ENCODE measurements around the gene ZNF827. TPM values are rescaled to one million over a fixed set of nuclear protein-coding genes. Genes with fewer than 3 reads are reported as not detected.
A peak's percentile ranks its signal among the peaks of the same experiment; 100 is the strongest.

The ZNF827 gene
- total and polyA plus RNA-seq, 7 donors, result 1.7 to 15.2 (median 7.3) TPM

GRCh38 chr4:145734031-145734430, 204.6 kb downstream of the ZNF827 start:
- ATAC-seq, result no peak
- intact Hi-C loops (cut with DNase I), result loop anchor here (5.0 to 10.0 kb wide), 3 partner anchors 117 to 552 kb away; partner anchors contain the start of genes MMAA (in 1 of the 2), OTUD4 (in 1 of the 2) and ZNF827 (in 1 of the 2)
- H3K4me1 ChIP-seq, result peaks cover 40% of the 10 kb centered on the region

GRCh38 chr4:145732895-145733880, 205.4 kb downstream of the ZNF827 start:
- Histone ChIP-seq H3K36me3 (ENCODE audit: insufficient read depth in 1 of 2, low read depth in 1 of 2) (no peaks in the 10 kb centered on the region), H3K4me3 (peak overlapping the region; percentile 68), H3K4me1 (peaks cover 40% of the 10 kb centered on the region), H3K9me3 (no peaks in the 10 kb centered on the region), H3K27ac (peak overlapping the region; percentile 98), H3K27me3 (ENCODE audit: insufficient read depth in 3 of 3, low read length in 2 of 3) (no peaks in the 10 kb centered on the region)
- peak; percentile 97 for DNase-seq
- intact Hi-C loops (cut with DNase I), result loop anchor here (1.0 to 10.0 kb wide), 6 partner anchors 53 to 551 kb away; partner anchors contain the start of genes MMAA (in 2 of the 2), C4orf51 (in 1 of the 2), OTUD4 (in 1 of the 2) and ZNF827 (in 1 of the 2)
- ATAC-seq, result peak; percentile 66 to 78 (median 69)
- WGBS, 3 donors, result 1 to 2% (median 1%) methylated on average over 27 to 81 of the region's 81 CpGs
- TF ChIP-seq CTCF (IDR thresholded peaks at IDR 0.05), result peak; percentile 11

More at GRCh38 chr4:145734031-145734430, 204.6 kb downstream of the ZNF827 start:
- peak overlapping the region; percentile 98 for H3K27ac ChIP-seq
- H3K36me3 ChIP-seq (ENCODE audit: insufficient read depth in 1 of 2, low read depth in 1 of 2), result no peaks in the 10 kb centered on the region
- no peaks in the 10 kb centered on the region for H3K27me3 ChIP-seq (ENCODE audit: insufficient read depth in 3 of 3, low read length in 2 of 3)
- DNase-seq, result no peak
- H3K9me3 ChIP-seq, result no peaks in the 10 kb centered on the region
- TF ChIP-seq CTCF (IDR thresholded peaks at IDR 0.05), result no peak
- WGBS, 3 donors, result 68 to 79% (median 72%) methylated on average over 7 of the region's 7 CpGs
- peak overlapping the region; percentile 68 for H3K4me3 ChIP-seq

- no peak for TF ChIP-seq CTCF (IDR thresholded peaks at IDR 0.05)
- Histone ChIP-seq H3K4me1 (peaks cover 40% of the 10 kb centered on the region), H3K4me3 (peak overlapping the region; percentile 68), H3K9me3 (no peaks in the 10 kb centered on the region), H3K27me3 (ENCODE audit: insufficient read depth in 3 of 3, low read length in 2 of 3) (no peaks in the 10 kb centered on the region), H3K36me3 (ENCODE audit: insufficient read depth in 1 of 2, low read depth in 1 of 2) (no peaks in the 10 kb centered on the region), H3K27ac (peak overlapping the region; percentile 98)
- DNase-seq (no peak), ATAC-seq (no peak)
- intact Hi-C loops (cut with DNase I), result loop anchor here (2.0 to 10.0 kb wide), 4 partner anchors 115 to 550 kb away; partner anchors contain the start of genes MMAA (in 1 of the 2), OTUD4 (in 1 of the 2) and ZNF827 (in 1 of the 2)
- 47 to 60% (median 55%) methylated on average over 14 of the region's 14 CpGs for WGBS, 3 donors
These were observed 206.4 kb downstream of the ZNF827 start for GRCh38 chr4:145732001-145732815.

- Histone ChIP-seq H3K27ac (peak overlapping the region; percentile 98), H3K4me3 (no peak overlapping the region), H3K36me3 (ENCODE audit: insufficient read depth in 1 of 2, low read depth in 1 of 2) (no peaks in the 10 kb centered on the region), H3K4me1 (peaks cover 29% of the 10 kb centered on the region), H3K9me3 (no peaks in the 10 kb centered on the region), H3K27me3 (ENCODE audit: insufficient read depth in 3 of 3, low read length in 2 of 3) (no peaks in the 10 kb centered on the region)
- WGBS, 3 donors, result 4 to 11% (median 9%) methylated on average over 1 of the region's 1 CpG
- TF ChIP-seq CTCF (IDR thresholded peaks at IDR 0.05), result no peak
- intact Hi-C loops (cut with DNase I), result loop anchor here (5.0 to 10.0 kb wide), 3 partner anchors 114 to 549 kb away; partner anchors contain the start of genes MMAA (in 1 of the 2), OTUD4 (in 1 of the 2) and ZNF827 (in 1 of the 2)
- ATAC-seq, result no peak
- DNase-seq, result no peak
These were observed 207.6 kb downstream of the ZNF827 start for GRCh38 chr4:145731028-145731427.
